ENCODE results near the gene KCNMA1.

The KCNMA1 gene

DNA sequence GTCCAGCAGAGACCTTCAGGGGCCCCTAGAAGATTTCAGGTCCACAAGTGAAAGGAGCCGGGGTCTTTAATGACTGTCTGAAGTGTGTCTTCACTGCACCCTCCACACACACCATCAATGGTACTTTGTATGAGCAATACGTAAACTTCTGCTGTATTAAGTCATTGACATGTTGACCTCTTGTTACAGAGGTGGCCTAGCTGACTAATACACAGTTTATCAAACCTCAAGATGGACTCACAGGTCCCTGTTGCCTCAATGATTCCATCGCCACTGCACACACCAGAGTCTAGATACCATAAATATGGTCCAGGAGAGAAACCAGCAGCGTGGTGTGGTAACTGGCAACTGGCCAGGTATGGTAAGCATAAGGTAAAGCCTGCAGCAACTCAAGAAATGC lies 19.5 kb downstream of the KCNMA1 start:
- H3K4me3 ChIP-seq (IDR thresholded peaks at IDR 0.05; ENCODE audit: insufficient read depth, low read depth, low read length) = no peak overlapping the region
- TF ChIP-seq, protein P1, sequence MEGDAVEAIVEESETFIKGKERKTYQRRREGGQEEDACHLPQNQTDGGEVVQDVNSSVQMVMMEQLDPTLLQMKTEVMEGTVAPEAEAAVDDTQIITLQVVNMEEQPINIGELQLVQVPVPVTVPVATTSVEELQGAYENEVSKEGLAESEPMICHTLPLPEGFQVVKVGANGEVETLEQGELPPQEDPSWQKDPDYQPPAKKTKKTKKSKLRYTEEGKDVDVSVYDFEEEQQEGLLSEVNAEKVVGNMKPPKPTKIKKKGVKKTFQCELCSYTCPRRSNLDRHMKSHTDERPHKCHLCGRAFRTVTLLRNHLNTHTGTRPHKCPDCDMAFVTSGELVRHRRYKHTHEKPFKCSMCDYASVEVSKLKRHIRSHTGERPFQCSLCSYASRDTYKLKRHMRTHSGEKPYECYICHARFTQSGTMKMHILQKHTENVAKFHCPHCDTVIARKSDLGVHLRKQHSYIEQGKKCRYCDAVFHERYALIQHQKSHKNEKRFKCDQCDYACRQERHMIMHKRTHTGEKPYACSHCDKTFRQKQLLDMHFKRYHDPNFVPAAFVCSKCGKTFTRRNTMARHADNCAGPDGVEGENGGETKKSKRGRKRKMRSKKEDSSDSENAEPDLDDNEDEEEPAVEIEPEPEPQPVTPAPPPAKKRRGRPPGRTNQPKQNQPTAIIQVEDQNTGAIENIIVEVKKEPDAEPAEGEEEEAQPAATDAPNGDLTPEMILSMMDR (conservative IDR thresholded peaks at IDR 0.05; ENCODE audit: low read depth, low read length) = no peak
- no peaks in the 10 kb centered on the region for H3K27me3 ChIP-seq (ENCODE audit: insufficient read depth, low read depth)
- no peaks in the 10 kb centered on the region for H4K20me1 ChIP-seq (ENCODE audit: insufficient read depth)
- H3K36me3 ChIP-seq (ENCODE audit: insufficient read depth) = no peaks in the 10 kb centered on the region
- no peak overlapping the region for H3K27ac ChIP-seq
- no peak overlapping the region for H3K4me2 ChIP-seq
- H3K4me1 ChIP-seq (ENCODE audit: low read depth, poor library complexity, severe bottlenecking) = no peaks in the 10 kb centered on the region
- H2AFZ ChIP-seq (ENCODE audit: low read depth) = no peak overlapping the region
- H3K9ac ChIP-seq = no peak overlapping the region
- no peaks in the 10 kb centered on the region for H3K79me2 ChIP-seq (ENCODE audit: insufficient read depth, low read depth)

DNA sequence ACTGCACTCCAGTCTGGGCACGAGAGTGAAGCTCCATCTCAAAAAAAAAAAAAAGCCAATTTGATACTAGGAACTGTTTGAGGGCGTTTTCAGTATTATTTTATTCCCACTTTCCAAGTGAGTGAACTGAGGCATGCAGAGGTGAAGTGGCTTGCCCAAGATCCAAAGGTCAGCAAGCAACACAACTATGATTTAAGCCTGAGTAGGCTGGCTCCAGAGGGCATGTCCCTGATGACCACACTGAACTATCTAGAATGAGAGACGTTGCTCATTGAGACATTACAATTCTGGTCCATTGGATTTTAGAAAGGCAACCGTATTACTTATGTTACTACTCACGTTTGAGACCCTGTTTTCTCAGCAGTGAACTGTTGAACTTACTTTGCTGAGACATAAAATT lies 20.8 kb downstream of the KCNMA1 start:
- no peak overlapping the region for H3K4me2 ChIP-seq
- no peaks in the 10 kb centered on the region for H3K79me2 ChIP-seq (ENCODE audit: insufficient read depth, low read depth)
- no peak overlapping the region for H3K27ac ChIP-seq

DNA sequence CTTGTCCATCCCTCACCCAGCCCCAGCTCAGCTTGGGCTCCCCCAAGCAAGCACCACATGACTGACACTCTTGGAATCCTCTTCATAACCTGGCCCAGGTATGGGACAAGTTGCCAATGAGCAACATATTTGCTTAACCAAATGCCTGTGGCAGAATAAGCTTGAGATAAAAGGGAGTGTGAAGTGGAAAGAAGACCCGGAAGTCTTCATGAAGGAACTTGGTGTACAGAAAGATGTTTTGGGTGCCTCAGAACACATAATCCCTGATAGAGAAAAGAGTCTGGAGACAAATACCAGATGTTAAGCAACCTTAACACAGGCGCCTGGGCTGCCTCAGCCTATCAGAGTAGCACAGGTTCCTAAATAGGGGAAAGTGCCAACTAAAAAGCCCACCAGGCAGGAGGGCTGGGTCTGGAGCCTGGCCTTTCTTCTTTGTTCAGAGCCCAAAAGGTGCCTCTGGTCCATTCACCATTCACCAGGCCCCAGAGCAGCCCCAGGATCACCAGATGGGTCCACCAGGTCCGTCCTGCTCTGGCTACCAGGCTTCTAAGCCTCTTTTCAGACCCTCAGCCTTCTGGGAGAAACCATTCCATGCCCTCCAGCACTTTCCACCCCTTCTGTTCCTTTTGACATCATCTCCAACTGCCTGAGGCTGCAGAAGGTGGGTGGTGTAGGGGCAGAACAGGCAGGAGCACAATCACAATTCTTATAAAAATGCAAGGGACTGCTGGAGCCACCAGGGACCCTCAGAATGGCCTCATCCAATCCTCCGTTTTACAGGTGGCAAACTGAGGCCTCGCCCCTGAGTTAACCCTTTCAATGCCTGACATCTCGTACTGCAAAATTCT lies 22.6 kb downstream of the KCNMA1 start:
- Histone ChIP-seq H3K36me3 (ENCODE audit: insufficient read depth) (no peaks in the 10 kb centered on the region), H3K79me2 (ENCODE audit: insufficient read depth, low read depth) (no peaks in the 10 kb centered on the region), H2AFZ (ENCODE audit: low read depth) (no peak overlapping the region), H3K27me3 (ENCODE audit: insufficient read depth, low read depth) (no peaks in the 10 kb centered on the region), H3K4me2 (no peak overlapping the region), H3K27ac (no peak overlapping the region), H3K4me1 (ENCODE audit: low read depth, poor library complexity, severe bottlenecking) (no peaks in the 10 kb centered on the region), H3K9ac (no peak overlapping the region), H3K4me3 (IDR thresholded peaks at IDR 0.05; ENCODE audit: insufficient read depth, low read depth, low read length) (no peak overlapping the region), H4K20me1 (ENCODE audit: insufficient read depth) (no peaks in the 10 kb centered on the region)
- TF ChIP-seq, protein P1 (conservative IDR thresholded peaks at IDR 0.05; ENCODE audit: low read depth, low read length) = no peak

More for the DNA sequence above, 20.8 kb downstream of the KCNMA1 start:
- Histone ChIP-seq H3K9ac (no peak overlapping the region), H3K36me3 (ENCODE audit: insufficient read depth) (no peaks in the 10 kb centered on the region), H2AFZ (ENCODE audit: low read depth) (no peak overlapping the region), H4K20me1 (ENCODE audit: insufficient read depth) (no peaks in the 10 kb centered on the region), H3K4me3 (IDR thresholded peaks at IDR 0.05; ENCODE audit: insufficient read depth, low read depth, low read length) (no peak overlapping the region), H3K4me1 (ENCODE audit: low read depth, poor library complexity, severe bottlenecking) (no peaks in the 10 kb centered on the region), H3K27me3 (ENCODE audit: insufficient read depth, low read depth) (no peaks in the 10 kb centered on the region)
- TF ChIP-seq, protein P1 (conservative IDR thresholded peaks at IDR 0.05; ENCODE audit: low read depth, low read length) = no peak

DNA sequence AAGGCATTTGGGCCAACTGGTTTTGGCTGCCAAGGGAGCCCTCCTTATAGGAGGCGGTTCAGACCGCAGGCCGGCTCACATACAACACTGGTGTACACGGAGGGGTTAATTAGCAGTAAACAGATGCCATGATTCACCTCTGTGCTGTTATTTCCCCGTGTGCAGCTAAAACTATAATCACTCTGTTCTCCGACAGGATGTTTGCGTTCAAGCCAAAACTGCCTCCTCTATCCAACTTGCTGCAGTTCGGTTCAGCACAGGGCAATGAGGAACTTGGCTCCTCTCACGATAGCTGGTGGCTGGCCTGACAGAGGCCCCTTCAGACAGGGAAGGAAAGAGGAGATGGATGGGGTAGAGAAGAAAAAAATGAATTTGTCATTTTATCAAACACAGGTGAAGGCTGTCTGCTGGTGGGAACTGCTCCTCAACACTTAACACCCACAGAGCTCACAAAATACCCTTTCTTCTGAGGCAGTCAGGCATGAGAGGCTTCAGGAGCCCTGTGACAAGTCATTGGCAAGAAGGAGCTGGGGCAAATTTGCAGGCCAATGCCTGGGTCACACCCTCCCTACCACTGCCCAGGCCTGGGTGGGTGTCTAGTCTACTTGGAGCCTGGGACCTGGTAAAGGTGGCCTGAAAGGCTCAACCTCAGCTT lies 24.0 kb downstream of the KCNMA1 start:
- no peaks in the 10 kb centered on the region for H3K36me3 ChIP-seq (ENCODE audit: insufficient read depth)
- H3K79me2 ChIP-seq (ENCODE audit: insufficient read depth, low read depth) = no peaks in the 10 kb centered on the region
- H3K27ac ChIP-seq = no peak overlapping the region
- no peak overlapping the region for H3K4me2 ChIP-seq
- H3K4me1 ChIP-seq (ENCODE audit: low read depth, poor library complexity, severe bottlenecking) = no peaks in the 10 kb centered on the region
- no peak overlapping the region for H3K4me3 ChIP-seq (IDR thresholded peaks at IDR 0.05; ENCODE audit: insufficient read depth, low read depth, low read length)
- H4K20me1 ChIP-seq (ENCODE audit: insufficient read depth) = no peaks in the 10 kb centered on the region
- H3K27me3 ChIP-seq (ENCODE audit: insufficient read depth, low read depth) = no peaks in the 10 kb centered on the region
- TF ChIP-seq, protein P1 (conservative IDR thresholded peaks at IDR 0.05; ENCODE audit: low read depth, low read length) = no peak
- H2AFZ ChIP-seq (ENCODE audit: low read depth) = no peak overlapping the region
- H3K9ac ChIP-seq = no peak overlapping the region

Measured in KMS-11 (cell line).